ENCODE data around the gene SULT6B1. TPM values are rescaled to one million over a fixed set of nuclear protein-coding genes. Genes with fewer than 3 reads are reported as not detected.
A peak's percentile ranks its signal among the peaks of the same experiment; 100 is the strongest.
"Not testable (repeated sequence)": the region's sequence is repeated elsewhere in the genome, so short reads cannot be mapped to it uniquely, and the experiment has no call there.

The SULT6B1 gene
- total RNA-seq, 1 experiment from 2014 or later: not detected

GRCh38 chr2:37196320-37197195, 8.1 kb upstream of the SULT6B1 start, which contains the start of gene CEBPZOS:
TSS of gene CEBPZOS (plus strand) at chr2:37196496. CDS start at chr2:37199705, 3,209 bp downstream.
- peak; percentile 70 for DNase-seq (ENCODE audit: low read depth)

- DNase-seq (ENCODE audit: low read depth): not testable (repeated sequence)
These were observed 7.4 kb upstream of the SULT6B1 start for GRCh38 chr2:37195862-37196319.

GRCh38 chr2:37192551-37192950, 4.1 kb upstream of the SULT6B1 start:
- no peak for DNase-seq (ENCODE audit: low read depth)

GRCh38 chr2:37191747-37192146, 3.3 kb upstream of the SULT6B1 start:
- no peak for DNase-seq (ENCODE audit: low read depth)

- no peak for DNase-seq (ENCODE audit: low read depth)
These were observed 2.8 kb upstream of the SULT6B1 start for GRCh38 chr2:37191253-37191652.

GRCh38 chr2:37190290-37190689, 1.8 kb upstream of the SULT6B1 start:
- DNase-seq (ENCODE audit: low read depth): no peak

- DNase-seq (ENCODE audit: low read depth): peak; percentile 93
These were observed 1.1 kb upstream of the SULT6B1 start for GRCh38 chr2:37189452-37190153.

- no peak for DNase-seq (ENCODE audit: low read depth)
These were observed 6.5 kb downstream of the SULT6B1 start for GRCh38 chr2:37181726-37182684.

GRCh38 chr2:37180640-37181039, 7.8 kb downstream of the SULT6B1 start:
- no peak for DNase-seq (ENCODE audit: low read depth)

GRCh38 chr2:37180006-37180639, 8.3 kb downstream of the SULT6B1 start:
- DNase-seq (ENCODE audit: low read depth): no peak

GRCh38 chr2:37173741-37174140, 14.7 kb downstream of the SULT6B1 start:
- no peak for DNase-seq (ENCODE audit: low read depth)

- DNase-seq (ENCODE audit: low read depth): no peak
These were observed 16.9 kb downstream of the SULT6B1 start for GRCh38 chr2:37171624-37171950.

GRCh38 chr2:37168217-37168981, 20.1 kb downstream of the SULT6B1 start:
- peak; percentile 60 for DNase-seq (ENCODE audit: low read depth)

GRCh38 chr2:37167636-37168180, 20.8 kb downstream of the SULT6B1 start:
- no peak for DNase-seq (ENCODE audit: low read depth)

GRCh38 chr2:37164757-37165156, 23.7 kb downstream of the SULT6B1 start:
- no peak for DNase-seq (ENCODE audit: low read depth)

GRCh38 chr2:37156857-37157714, 31.4 kb downstream of the SULT6B1 start, which contains the start of gene EIF2AK2:
TSS of gene EIF2AK2 (minus strand) at chr2:37156980. CDS start at chr2:37147806, 9,174 bp downstream.
- peak; percentile 85 for DNase-seq (ENCODE audit: low read depth)

- DNase-seq (ENCODE audit: low read depth): peak; percentile 50
These were observed 32.2 kb downstream of the SULT6B1 start for GRCh38 chr2:37156071-37156856.

GRCh38 chr2:37154785-37155184, 33.7 kb downstream of the SULT6B1 start:
- DNase-seq (ENCODE audit: low read depth): no peak

Measured in HT1080 (cell line).